Measurements from ENCODE around the gene STXBP2.

The STXBP2 gene

DNA sequence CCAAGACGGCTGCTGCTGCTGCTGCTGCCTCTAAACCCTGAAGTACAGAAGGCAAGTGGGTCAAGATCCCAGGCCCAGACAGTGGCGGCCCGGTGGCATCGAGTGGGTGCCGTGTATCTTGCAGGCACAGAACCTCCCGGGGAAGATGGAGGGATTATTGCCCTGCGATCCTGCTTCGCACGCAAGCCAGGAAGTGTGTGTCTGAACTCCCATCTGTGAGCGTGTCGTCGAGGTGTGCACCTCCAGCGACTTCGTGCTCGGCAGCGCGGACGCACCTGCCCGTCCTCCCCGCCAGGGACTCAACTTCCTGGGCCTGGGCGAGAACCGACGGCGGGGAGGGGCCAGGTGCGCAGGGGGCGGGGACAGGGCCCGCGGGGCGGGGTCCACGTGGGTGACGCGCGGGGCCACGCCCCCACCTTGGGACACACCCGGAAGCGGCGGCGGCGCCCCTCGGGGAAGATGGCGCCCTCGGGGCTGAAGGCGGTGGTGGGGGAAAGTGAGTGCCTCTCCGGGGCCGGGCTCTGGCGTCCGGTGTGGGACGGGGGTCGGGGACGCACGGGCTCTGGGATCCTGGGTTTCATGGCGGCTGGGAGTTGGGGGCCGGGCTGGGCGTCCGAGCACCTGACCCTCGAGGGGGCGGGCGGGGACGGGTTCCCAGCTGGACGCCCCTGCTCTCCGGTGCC is at the start of gene STXBP2:
STXBP2 (plus strand) TSS at position 420 of the 683 bp plus-strand sequence; CDS start at position 460, 40 bp downstream.
- peak; percentile 85 for DNase-seq (ENCODE audit: low read depth)

- DNase-seq (ENCODE audit: low read depth), result no peak
These were observed 47.1 kb upstream of the STXBP2 start for GRCh38 chr19:7589822-7590221.

DNA sequence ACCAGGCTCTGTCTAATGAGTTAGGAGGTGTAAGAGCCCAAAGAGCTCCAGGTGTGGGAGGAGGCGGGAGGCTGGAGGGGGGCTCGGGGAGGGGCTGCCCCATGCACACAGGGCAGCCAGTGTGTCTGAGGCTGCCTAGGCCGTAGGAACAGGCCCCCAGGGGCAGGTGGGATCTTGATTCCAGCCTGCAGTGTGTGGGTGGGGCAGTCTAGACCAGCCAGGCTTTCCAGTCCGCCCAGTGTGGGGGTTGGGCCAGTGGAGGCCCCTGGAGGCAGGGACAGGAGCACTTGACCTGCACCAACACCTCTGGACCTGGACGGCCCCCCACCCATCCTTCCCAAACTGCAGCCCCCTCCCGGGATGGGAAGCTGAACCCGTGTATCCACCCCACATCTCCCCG is 46.7 kb upstream of the STXBP2 start:
- DNase-seq (ENCODE audit: low read depth), result no peak

DNA sequence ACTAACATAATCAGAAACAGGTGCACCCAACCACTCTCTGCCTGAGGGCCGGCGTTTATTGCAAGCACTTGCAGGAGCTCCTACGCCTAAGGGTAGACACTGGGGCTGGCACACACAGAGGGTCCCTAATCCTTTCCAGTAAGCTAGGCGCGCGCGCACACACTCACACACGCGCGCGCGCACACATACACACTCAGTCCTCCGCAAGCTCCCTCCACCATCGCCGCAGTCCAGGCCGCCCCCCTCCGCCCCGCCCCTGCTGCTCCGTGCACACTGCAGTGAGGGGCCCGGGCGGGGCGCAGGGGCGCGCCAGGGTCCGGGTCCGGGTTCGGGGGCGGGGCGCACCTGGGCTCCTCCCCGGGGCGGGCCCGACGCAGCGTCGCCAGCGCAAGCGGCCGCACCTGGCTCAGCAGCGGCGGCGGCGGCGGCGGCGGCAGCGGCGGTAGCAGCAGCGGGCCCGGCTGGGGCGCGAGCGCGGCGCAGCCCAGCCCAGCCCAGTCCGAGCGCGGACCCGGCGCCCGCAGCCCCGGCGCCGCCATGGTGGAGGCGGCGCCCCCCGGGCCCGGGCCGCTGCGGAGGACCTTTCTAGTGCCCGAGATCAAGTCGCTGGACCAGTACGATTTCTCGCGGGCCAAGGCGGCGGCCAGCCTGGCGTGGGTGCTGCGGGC is 41.3 kb upstream of the STXBP2 start, which contains the start of gene CAMSAP3:
CAMSAP3 (plus strand) TSS at position 398 of the 668 bp plus-strand sequence; CDS start at position 538, 140 bp downstream.
- no peak for DNase-seq (ENCODE audit: low read depth)

GRCh38 chr19:7596211-7596937 is 40.5 kb upstream of the STXBP2 start:
- DNase-seq (ENCODE audit: low read depth), result no peak

DNA sequence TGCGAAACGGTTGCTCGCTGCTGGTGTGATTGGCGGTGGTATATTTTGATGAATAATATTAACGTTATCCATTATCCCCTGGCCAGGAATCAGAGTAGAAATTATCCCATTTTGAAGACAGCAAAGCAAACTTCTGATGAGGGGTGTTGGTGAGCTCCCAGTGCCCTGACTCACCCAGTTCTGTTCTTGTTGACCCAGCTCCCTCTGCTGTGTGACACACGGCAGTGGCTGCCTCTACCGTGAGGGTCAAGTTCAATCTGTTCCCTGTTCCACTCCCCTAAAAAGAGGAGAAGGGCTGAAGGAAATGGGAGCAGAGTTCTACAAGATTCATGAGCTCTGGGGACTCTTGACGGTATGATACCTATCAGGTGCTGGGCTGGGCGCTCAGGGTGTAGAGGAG is 39.2 kb upstream of the STXBP2 start:
- no peak for DNase-seq (ENCODE audit: low read depth)

- no peak for DNase-seq (ENCODE audit: low read depth)
These were observed 38.7 kb upstream of the STXBP2 start for GRCh38 chr19:7598180-7598579.

- DNase-seq (ENCODE audit: low read depth), result no peak
These were observed 36.2 kb upstream of the STXBP2 start for GRCh38 chr19:7600721-7601120.

DNA sequence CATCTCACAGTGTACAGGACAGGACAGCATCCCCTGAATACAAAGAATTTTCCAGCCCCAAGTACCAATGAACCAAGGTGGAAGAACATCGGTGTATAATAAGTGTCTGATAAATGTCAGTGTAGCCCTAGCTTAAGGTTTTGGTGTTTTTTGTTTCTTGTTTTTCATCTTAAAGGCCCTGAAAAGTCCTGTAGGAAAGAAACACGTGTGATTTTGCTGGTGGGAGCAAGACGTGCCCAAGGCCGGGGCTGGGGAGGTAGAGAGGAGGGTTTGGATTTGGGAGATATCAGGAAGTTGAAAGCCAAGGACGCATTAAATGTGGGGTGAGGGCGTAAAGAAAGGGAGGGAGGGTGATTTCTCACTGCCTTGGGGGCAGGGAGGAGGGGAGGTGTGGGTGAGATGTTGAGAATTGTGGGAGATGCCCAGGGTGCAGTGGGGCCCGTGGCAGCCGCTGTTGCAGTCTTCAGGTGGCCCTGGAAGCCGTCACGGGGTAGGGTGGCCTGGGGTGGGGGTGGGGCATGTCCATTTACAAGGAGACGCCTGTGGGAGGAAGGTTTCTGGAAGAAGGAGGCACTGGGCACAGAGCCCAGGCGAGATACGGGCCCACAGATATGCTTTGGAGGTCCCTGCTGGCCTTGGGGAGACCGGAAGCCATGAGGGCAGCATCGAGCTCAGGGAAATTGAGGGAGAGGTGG is 34.5 kb upstream of the STXBP2 start:
- no peak for DNase-seq (ENCODE audit: low read depth)

- no peak for DNase-seq (ENCODE audit: low read depth)
These were observed 33.9 kb upstream of the STXBP2 start for GRCh38 chr19:7602935-7603497.

GRCh38 chr19:7603919-7604318 is 33.0 kb upstream of the STXBP2 start:
- no peak for DNase-seq (ENCODE audit: low read depth)

DNA sequence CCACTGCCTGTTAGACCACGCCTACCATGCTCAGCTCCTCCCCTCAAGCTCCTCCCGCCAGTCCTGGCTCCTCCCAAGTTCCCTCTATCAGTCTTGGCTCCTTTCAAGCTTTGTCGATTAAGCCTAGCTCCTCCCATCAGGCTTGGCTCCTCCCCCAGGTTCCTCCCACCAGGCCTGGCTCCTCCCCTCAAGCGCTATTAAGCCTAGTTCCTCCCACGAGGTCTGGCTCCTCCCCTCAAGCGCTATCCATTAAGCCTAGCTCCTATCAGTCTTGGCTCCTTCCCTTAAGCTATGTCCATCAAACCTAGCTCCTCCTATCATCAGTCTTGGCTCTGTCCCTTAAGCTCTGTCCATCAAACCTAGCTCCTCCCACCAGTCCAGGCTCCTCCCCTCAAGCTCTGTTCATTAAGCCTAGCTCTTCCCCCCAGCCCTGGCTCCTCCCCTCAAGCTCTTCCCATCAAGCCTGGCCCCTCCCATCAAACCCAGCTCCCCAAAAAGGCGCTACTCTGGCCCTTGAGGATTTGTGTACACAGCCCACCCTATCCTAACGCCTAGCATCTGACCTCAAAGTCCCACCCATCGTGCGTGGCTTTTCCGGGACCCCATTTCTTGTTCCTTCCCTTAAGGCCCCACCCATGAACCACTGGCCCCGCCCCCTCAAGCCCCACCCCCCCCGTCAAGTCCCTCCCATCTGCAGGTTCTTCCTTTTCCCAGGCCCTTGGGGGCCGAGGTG is 31.3 kb upstream of the STXBP2 start:
- DNase-seq (ENCODE audit: low read depth), result no peak

- DNase-seq (ENCODE audit: low read depth), result no peak
These were observed 30.6 kb upstream of the STXBP2 start for GRCh38 chr19:7606289-7606688.

- DNase-seq (ENCODE audit: low read depth), result no peak
These were observed 29.6 kb upstream of the STXBP2 start for GRCh38 chr19:7607212-7607873.

- DNase-seq (ENCODE audit: low read depth), result no peak
These were observed 28.9 kb upstream of the STXBP2 start for GRCh38 chr19:7607874-7608560.

DNA sequence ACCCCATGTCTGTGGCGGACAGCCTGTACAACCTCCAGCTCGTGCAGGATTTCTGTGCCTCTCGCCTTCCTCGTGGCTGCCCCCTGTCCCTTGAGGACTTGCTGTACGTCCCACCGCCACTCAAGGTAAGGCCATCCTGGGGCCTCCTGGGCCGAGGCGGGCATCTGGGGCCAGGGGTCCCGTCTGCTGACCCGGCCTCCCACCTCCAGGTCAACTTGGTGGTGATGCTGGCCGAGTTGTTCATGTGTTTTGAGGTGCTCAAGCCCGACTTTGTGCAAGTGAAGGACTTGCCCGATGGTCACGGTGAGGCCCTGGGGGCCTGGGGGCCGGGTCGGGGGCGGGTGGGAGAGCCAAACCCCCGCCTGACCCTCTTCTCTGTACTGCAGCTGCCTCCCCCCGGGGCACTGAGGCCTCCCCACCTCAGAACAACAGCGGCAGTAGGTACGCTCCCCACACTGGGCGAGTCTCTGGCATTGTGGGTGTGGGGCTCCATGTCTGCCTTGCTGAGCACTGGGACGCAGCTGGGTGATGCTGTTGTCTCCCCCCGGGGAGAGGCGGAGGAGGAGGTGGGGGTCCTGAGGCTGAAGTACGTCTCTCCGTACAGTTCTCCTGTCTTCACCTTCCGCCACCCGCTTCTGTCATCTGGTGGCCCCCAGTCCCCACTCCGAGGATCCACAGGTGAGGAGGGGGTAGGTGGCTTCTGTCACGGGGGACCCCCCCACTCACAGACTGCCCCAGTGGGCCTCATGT is 26.2 kb upstream of the STXBP2 start:
- DNase-seq (ENCODE audit: low read depth), result no peak

GRCh38 chr19:7611541-7612279 is 25.2 kb upstream of the STXBP2 start:
- no peak for DNase-seq (ENCODE audit: low read depth)

All from stimulated activated CD8-positive, alpha-beta memory T cell treated with anti-CD3 and anti-CD28 coated beads, Interleukin-15, amount 100 ng/mL, for 1 hour (primary cell).